Neural progenitor cell (in vitro differentiated cells): ENCODE results near the gene KIAA1549. TPM values are rescaled to one million over a fixed set of nuclear protein-coding genes. Genes with fewer than 3 reads are reported as not detected.

Experiments
- DNase-seq: peaks from one replicate; pipeline ENCODE4 v3.0.0-alpha.2; 2016; ENCODE audit warnings: low spot score
- H2AFZ ChIP-seq: fragments of 200-600 bp; sonication (generic); replicated peaks from 2 replicates; pipeline ENCODE4 v1.6.1; 2016; ENCODE audit warnings: antibody characterized with exemption
- H3F3A ChIP-seq: fragments of 200-600 bp; sonication (generic); 2 replicates; pipeline ENCODE4 v1.6.1; 2016; ENCODE audit warnings: antibody characterized with exemption, low read depth
- H3K27ac ChIP-seq: fragments of 200-600 bp; sonication (generic); 2 replicates; pipeline ENCODE4 v1.5.1; 2016; ENCODE audit warnings: mild to moderate bottlenecking
- H3K27me3 ChIP-seq: fragments of 200-600 bp; sonication (generic); 2 replicates; pipeline ENCODE4 v1.6.1; 2016; ENCODE audit warnings: mild to moderate bottlenecking, moderate library complexity
- H3K36me3 ChIP-seq: fragments of 200-600 bp; sonication (generic); 2 replicates; pipeline ENCODE4 v1.5.1; 2016
- H3K4me1 ChIP-seq: fragments of 200-600 bp; sonication (generic); 2 replicates; pipeline ENCODE4 v1.6.1; 2016; ENCODE audit warnings: mixed run types
- H3K4me2 ChIP-seq: fragments of 200-600 bp; sonication (generic); 2 replicates; pipeline ENCODE4 v1.6.1; 2016
- H3K4me3 ChIP-seq: fragments of 200-600 bp; sonication (generic); 2 replicates; pipeline ENCODE4 v1.5.1; 2016
- H3K79me2 ChIP-seq: fragments of 200-600 bp; sonication (generic); 2 replicates; pipeline ENCODE4 v1.6.1; 2016; ENCODE audit warnings: low read depth
- H3K9ac ChIP-seq: fragments of 200-600 bp; sonication (generic); 2 replicates; pipeline ENCODE4 v1.6.1; 2016
- H3K9me3 ChIP-seq: fragments of 200-600 bp; sonication (generic); 2 replicates; pipeline ENCODE4 v1.5.1; 2016; ENCODE audit warnings: low read depth
- H4K20me1 ChIP-seq: fragments of 200-600 bp; sonication (generic); 2 replicates; pipeline ENCODE4 v1.6.1; 2016; ENCODE audit warnings: low read depth
- H3K27ac Mint-ChIP-seq: 3 replicates; pipeline ENCODE4 v1.8.0; 2021; ENCODE audit warnings: mixed read lengths
- H3K27me3 Mint-ChIP-seq: 2 replicates; pipeline ENCODE4 v1.8.0; 2022; ENCODE audit warnings: low read depth, mild to moderate bottlenecking, inconsistent platforms, moderate library complexity, mixed read lengths; ENCODE audit not compliant: insufficient read depth
- H3K36me3 Mint-ChIP-seq: 3 replicates; pipeline ENCODE4 v1.8.0; 2021; ENCODE audit warnings: mixed read lengths
- H3K4me1 Mint-ChIP-seq: 3 replicates; pipeline ENCODE4 v1.8.0; 2021; ENCODE audit warnings: mixed read lengths
- H3K4me3 Mint-ChIP-seq: 3 replicates; pipeline ENCODE4 v1.8.0; 2021; ENCODE audit warnings: mild to moderate bottlenecking, moderate library complexity, mixed read lengths
- H3K9me3 Mint-ChIP-seq: 3 replicates; pipeline ENCODE4 v1.8.0; 2020; ENCODE audit warnings: mixed read lengths
- EZH2 ChIP-seq: fragments of 200-600 bp; sonication (generic); IDR thresholded peaks from 2 replicates; pipeline ENCODE4 v1.6.1; 2017; ENCODE audit warnings: antibody characterized with exemption, mild to moderate bottlenecking, moderate library complexity
- EZH2phosphoT487 ChIP-seq: fragments of 200-600 bp; sonication (generic); IDR thresholded peaks from 2 replicates; pipeline ENCODE4 v1.6.1; 2017; ENCODE audit warnings: antibody characterized with exemption
- total RNA-seq: library from RNA; depleted of rRNA; stranded (reverse); fragments of >200 nt; gene quantifications from 2 replicates; pipeline ENCODE4 v1.2.3, GENCODE V29; 2015; ENCODE audit warnings: low replicate concordance
- TF ChIP-seq, protein P1 (sequence below): fragments of 200-600 bp; sonication (generic); IDR thresholded peaks from 2 replicates; pipeline ENCODE4 v1.5.1; 2017; ENCODE audit warnings: antibody characterized with exemption, mild to moderate bottlenecking

The KIAA1549 gene
- total RNA-seq, 1 donor from 2014 or later: 4.8 TPM

DNA sequence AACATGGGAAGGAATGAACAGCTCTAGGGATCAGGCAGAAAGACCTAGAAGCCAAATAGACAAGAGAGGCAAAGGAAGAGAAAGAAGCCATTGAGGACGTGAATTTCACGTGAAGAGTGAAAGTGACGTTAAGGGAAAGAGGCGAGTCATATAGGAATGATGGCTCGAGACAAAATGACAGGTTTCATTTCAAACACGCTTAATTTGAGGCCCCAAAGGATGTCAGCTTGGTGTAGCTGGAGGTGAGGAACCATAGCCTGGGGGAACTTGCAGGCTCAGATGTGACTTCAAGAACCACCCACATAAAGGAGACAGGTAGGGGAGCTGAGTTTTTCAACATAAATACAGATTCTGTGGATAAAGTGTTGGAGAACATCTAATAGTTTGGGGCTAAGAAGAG lies 98.9 kb downstream of the KIAA1549 start:
- DNase-seq: no peak
- H3K27me3 Mint-ChIP-seq: peaks cover 6% of the 10 kb centered on the region
- H3K9me3 Mint-ChIP-seq: no peaks in the 10 kb centered on the region
- Histone ChIP-seq H3K9ac (no peak overlapping the region), H3K4me1 (no peaks in the 10 kb centered on the region), H3K4me3 (no peak overlapping the region), H3K9me3 (no peaks in the 10 kb centered on the region), H3F3A (no peaks in the 10 kb centered on the region), H2AFZ (no peak overlapping the region), H4K20me1 (no peaks in the 10 kb centered on the region), H3K79me2 (no peaks in the 10 kb centered on the region), H3K27me3 (no peaks in the 10 kb centered on the region), H3K36me3 (no peaks in the 10 kb centered on the region), H3K4me2 (no peak overlapping the region), H3K27ac (no peak overlapping the region)
- H3K36me3 Mint-ChIP-seq: peaks cover 29% of the 10 kb centered on the region
- peaks cover 4% of the 10 kb centered on the region for H3K4me1 Mint-ChIP-seq
- H3K4me3 Mint-ChIP-seq: no peak overlapping the region
- no peak overlapping the region for H3K27ac Mint-ChIP-seq
- TF ChIP-seq, protein P1, sequence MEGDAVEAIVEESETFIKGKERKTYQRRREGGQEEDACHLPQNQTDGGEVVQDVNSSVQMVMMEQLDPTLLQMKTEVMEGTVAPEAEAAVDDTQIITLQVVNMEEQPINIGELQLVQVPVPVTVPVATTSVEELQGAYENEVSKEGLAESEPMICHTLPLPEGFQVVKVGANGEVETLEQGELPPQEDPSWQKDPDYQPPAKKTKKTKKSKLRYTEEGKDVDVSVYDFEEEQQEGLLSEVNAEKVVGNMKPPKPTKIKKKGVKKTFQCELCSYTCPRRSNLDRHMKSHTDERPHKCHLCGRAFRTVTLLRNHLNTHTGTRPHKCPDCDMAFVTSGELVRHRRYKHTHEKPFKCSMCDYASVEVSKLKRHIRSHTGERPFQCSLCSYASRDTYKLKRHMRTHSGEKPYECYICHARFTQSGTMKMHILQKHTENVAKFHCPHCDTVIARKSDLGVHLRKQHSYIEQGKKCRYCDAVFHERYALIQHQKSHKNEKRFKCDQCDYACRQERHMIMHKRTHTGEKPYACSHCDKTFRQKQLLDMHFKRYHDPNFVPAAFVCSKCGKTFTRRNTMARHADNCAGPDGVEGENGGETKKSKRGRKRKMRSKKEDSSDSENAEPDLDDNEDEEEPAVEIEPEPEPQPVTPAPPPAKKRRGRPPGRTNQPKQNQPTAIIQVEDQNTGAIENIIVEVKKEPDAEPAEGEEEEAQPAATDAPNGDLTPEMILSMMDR: no peak

DNA sequence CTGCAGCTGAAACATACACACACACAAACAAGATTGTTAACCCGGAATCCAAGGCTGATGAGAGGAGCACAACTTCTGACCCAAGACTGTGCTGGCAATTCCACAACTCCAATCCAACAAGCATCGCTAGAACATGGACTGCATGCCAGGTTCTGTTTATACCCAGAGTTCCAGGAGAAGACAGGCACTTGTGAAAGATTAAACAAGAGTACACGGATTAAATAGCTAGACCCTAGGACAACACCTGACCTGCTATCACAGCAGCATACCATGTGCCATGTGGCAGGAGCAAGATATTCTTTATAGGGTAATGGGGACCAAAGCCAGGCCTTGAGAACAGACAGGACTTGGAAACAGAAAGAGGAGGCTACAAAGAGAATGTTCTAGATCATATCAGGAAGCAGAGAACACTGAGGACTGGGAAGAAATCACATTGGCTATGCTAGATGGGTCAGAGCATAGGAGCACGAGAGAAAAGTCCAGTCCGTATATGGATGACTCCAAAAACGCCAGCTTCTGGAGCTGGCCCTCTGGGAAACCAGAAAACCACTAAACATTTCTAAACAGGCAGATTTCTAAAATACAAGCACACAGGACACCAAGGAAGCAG lies 99.5 kb downstream of the KIAA1549 start:
- no peak overlapping the region for H3K4me2 ChIP-seq
- no peaks in the 10 kb centered on the region for H3K27me3 ChIP-seq
- no peaks in the 10 kb centered on the region for H3F3A ChIP-seq
- H3K27me3 Mint-ChIP-seq: peaks cover 6% of the 10 kb centered on the region
- no peaks in the 10 kb centered on the region for H3K79me2 ChIP-seq
- TF ChIP-seq EZH2 (no peak), EZH2phosphoT487 (no peak)
- TF ChIP-seq, protein P1: no peak
- H3K27ac ChIP-seq: no peak overlapping the region
- no peaks in the 10 kb centered on the region for H3K36me3 ChIP-seq
- no peak for DNase-seq
- no peaks in the 10 kb centered on the region for H3K4me1 ChIP-seq
- H3K4me3 ChIP-seq: no peak overlapping the region
- peak overlapping the region; percentile 3 for H3K27ac Mint-ChIP-seq
- H3K4me3 Mint-ChIP-seq: no peak overlapping the region
- H3K9ac ChIP-seq: no peak overlapping the region
- no peaks in the 10 kb centered on the region for H3K9me3 Mint-ChIP-seq
- no peaks in the 10 kb centered on the region for H4K20me1 ChIP-seq
- peaks cover 29% of the 10 kb centered on the region for H3K36me3 Mint-ChIP-seq
- no peak overlapping the region for H2AFZ ChIP-seq
- H3K9me3 ChIP-seq: no peaks in the 10 kb centered on the region
- peaks cover 3% of the 10 kb centered on the region for H3K4me1 Mint-ChIP-seq

DNA sequence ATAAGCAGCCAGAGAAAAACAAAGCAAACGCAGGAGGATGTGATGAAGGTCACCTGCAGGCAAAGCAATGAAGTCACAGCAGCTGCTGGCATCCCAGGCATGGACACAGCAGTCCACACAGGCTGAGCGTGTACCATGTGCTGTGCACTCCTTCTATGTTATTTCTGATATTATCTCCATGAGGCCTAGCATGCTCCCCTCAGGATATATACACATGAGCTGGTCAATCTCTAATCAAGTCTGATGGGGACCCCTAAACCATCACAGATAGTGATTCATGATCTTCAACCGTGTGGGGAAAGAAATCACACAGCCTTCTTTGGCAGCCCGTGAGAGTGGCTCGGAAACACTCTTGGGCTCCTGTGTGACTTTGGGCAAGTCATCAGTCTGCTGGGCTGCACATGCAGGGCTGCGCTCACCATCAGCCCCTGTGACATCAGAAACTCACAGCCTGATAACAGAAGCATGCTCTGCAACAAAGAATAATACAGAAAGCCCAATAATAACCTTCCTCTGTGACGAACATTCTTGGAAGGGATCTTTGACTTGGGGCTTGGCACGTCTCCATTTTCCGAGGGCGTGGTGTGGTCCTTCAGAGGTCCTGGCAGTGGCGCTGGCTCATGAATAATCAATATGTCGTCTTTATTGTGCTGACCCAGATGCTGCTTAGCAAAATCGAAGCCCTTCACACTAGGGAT lies 100.2 kb downstream of the KIAA1549 start:
- Histone ChIP-seq H4K20me1 (no peaks in the 10 kb centered on the region), H3K4me2 (no peak overlapping the region), H3K27ac (no peak overlapping the region), H2AFZ (no peak overlapping the region), H3K36me3 (no peaks in the 10 kb centered on the region), H3K4me1 (no peaks in the 10 kb centered on the region), H3F3A (no peaks in the 10 kb centered on the region), H3K27me3 (no peaks in the 10 kb centered on the region), H3K9ac (no peak overlapping the region), H3K9me3 (no peaks in the 10 kb centered on the region), H3K79me2 (no peaks in the 10 kb centered on the region), H3K4me3 (no peak overlapping the region)
- Mint-ChIP-seq H3K4me1 (peaks cover 3% of the 10 kb centered on the region), H3K27ac (peak overlapping the region; percentile 3), H3K36me3 (peaks cover 30% of the 10 kb centered on the region), H3K4me3 (no peak overlapping the region), H3K27me3 (peaks cover 6% of the 10 kb centered on the region), H3K9me3 (no peaks in the 10 kb centered on the region)
- TF ChIP-seq EZH2phosphoT487: no peak
- TF ChIP-seq, protein P1: no peak
- TF ChIP-seq EZH2: no peak
- DNase-seq: no peak
